HepG2 (cell line): ENCODE data around the gene RPS19BP1.

Experiments used
- EZH2 ChIP-seq: conservative IDR thresholded peaks from 2 replicates; pipeline ENCODE4 v1.6.1; 2012; ENCODE audit warnings: mild to moderate bottlenecking, low read depth, low read length, moderate library complexity
- NR3C1 ChIP-seq: sonication (generic); formaldehyde crosslinking; IDR thresholded peaks from 2 replicates; pipeline ENCODE4 v1.4.0; 2020; ENCODE audit warnings: missing genetic modification reagents
- SMAD1 ChIP-seq: sonication (generic); formaldehyde crosslinking; IDR thresholded peaks from 2 replicates; pipeline ENCODE4 v1.4.0; 2020; ENCODE audit warnings: missing genetic modification reagents, low read depth, mild to moderate bottlenecking, borderline replicate concordance

GRCh38 chr22:39512026-39512425 lies 20.5 kb downstream of the RPS19BP1 start:
- TF ChIP-seq EZH2 (no peak), SMAD1 (CRISPR knock-in tag) (no peak), NR3C1 (CRISPR knock-in tag) (no peak)
